H1 (cell line): ENCODE measurements around the gene GRID1.

Experiments
- BACH1 ChIP-seq: IDR thresholded peaks from 2 replicates; pipeline ENCODE4 v1.6.1; 2012; ENCODE audit warnings: low read length, improper control_type of control experiment
- BRCA1 ChIP-seq: IDR thresholded peaks from 2 replicates; pipeline ENCODE4 v1.6.1; 2012; ENCODE audit warnings: low read depth, low read length, improper control_type of control experiment
- EP300 ChIP-seq, 2 experiments: IDR thresholded peaks; 1 replicate in 1 of 2; 2 replicates in 1 of 2; pipeline ENCODE4 v1.6.1; 2011 to 2012; ENCODE audit warnings: low read depth in 2 of 2, low read length in 2 of 2, mild to moderate bottlenecking in 2 of 2, borderline replicate concordance in 1 of 2, inconsistent platforms in 1 of 2, moderate library complexity in 1 of 2
- EZH2 ChIP-seq: fragments of 200-600 bp; sonication (generic); IDR thresholded peaks from 2 replicates; pipeline ENCODE4 v1.7.1; 2012; ENCODE audit warnings: low read depth, mild to moderate bottlenecking, moderate library complexity, low read length, inconsistent platforms; ENCODE audit not compliant: severe bottlenecking
- KDM1A ChIP-seq: fragments of 200-600, 300-600 bp; sonication (generic); IDR thresholded peaks from 2 replicates; pipeline ENCODE4 v1.7.1; 2016; ENCODE audit warnings: mild to moderate bottlenecking, low read length, borderline replicate concordance
- POLR2A ChIP-seq, 2 experiments: IDR thresholded peaks; 1 replicate in 1 of 2; 2 replicates in 1 of 2; pipeline ENCODE4 v1.6.1; 2011; ENCODE audit warnings: low read depth in 2 of 2, low read length in 2 of 2, mild to moderate bottlenecking in 2 of 2; ENCODE audit errors: control extremely low read depth in 1 of 2
- POLR2AphosphoS5 ChIP-seq: IDR thresholded peaks from 2 replicates; pipeline ENCODE4 v1.6.1; 2011; ENCODE audit warnings: low read depth, low read length
- POU5F1 ChIP-seq: IDR thresholded peaks from 2 replicates; pipeline ENCODE4 v1.6.1; 2011; ENCODE audit warnings: low read depth, mild to moderate bottlenecking, low read length, moderate library complexity
- RBBP5 ChIP-seq: IDR thresholded peaks from 2 replicates; pipeline ENCODE4 v1.7.1; 2012; ENCODE audit warnings: low read depth, mild to moderate bottlenecking, inconsistent platforms, low read length, moderate library complexity, borderline replicate concordance
- SIN3A ChIP-seq, 2 experiments: IDR thresholded peaks in 1 of 2; conservative IDR thresholded peaks in 1 of 2; 2 replicates each; pipeline ENCODE4 v1.6.1; 2011 to 2012; ENCODE audit warnings: low read length in 2 of 2, improper control_type of control experiment in 1 of 2, low read depth in 1 of 2, mild to moderate bottlenecking in 1 of 2
- SP1 ChIP-seq: IDR thresholded peaks from 2 replicates; pipeline ENCODE4 v1.6.1; 2011; ENCODE audit warnings: low read depth, low read length
- SUZ12 ChIP-seq: fragments of 200-600 bp; sonication (generic); IDR thresholded peaks from 2 replicates; pipeline ENCODE4 v1.6.1; 2012; ENCODE audit warnings: mild to moderate bottlenecking, inconsistent platforms, low read length, moderate library complexity, mixed read lengths
- TF ChIP-seq, protein P1 (sequence below), 3 experiments: IDR thresholded peaks; 1 replicate in 2 of 3; 2 replicates in 1 of 3; pipeline versions ENCODE4 v1.5.1 to v1.6.1; 2011; ENCODE audit warnings: low read length in 3 of 3, mild to moderate bottlenecking in 3 of 3, inconsistent platforms in 2 of 3, low read depth in 1 of 3, moderate library complexity in 1 of 3; ENCODE audit not compliant: insufficient read depth in 1 of 3; ENCODE audit errors: control extremely low read depth in 1 of 3
- TF ChIP-seq, protein P2 (sequence below): IDR thresholded peaks from 2 replicates; pipeline ENCODE4 v1.6.1; 2011; ENCODE audit warnings: low read depth, mild to moderate bottlenecking, low read length; ENCODE audit not compliant: insufficient read depth

DNA sequence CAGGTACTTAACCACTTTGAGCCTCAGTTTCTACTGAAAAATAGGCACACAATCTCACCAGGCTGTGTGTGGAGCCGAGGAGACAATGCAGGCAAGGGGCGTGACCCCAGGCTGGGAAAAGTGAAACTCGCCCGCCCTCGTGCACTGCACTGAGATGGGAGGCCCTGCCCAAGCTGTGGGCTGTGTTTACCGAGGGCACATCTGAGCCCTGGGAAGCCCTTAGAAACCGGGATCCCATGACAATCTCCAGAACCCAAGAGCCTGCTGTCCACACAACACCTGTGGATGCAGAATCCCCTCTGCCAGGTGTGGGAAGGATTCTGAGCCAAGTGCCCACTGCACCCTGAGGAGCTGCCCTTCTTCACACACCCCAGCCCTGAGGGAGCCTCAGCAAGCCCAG is 198.3 kb downstream of the GRID1 start:
- TF ChIP-seq, protein P1, sequence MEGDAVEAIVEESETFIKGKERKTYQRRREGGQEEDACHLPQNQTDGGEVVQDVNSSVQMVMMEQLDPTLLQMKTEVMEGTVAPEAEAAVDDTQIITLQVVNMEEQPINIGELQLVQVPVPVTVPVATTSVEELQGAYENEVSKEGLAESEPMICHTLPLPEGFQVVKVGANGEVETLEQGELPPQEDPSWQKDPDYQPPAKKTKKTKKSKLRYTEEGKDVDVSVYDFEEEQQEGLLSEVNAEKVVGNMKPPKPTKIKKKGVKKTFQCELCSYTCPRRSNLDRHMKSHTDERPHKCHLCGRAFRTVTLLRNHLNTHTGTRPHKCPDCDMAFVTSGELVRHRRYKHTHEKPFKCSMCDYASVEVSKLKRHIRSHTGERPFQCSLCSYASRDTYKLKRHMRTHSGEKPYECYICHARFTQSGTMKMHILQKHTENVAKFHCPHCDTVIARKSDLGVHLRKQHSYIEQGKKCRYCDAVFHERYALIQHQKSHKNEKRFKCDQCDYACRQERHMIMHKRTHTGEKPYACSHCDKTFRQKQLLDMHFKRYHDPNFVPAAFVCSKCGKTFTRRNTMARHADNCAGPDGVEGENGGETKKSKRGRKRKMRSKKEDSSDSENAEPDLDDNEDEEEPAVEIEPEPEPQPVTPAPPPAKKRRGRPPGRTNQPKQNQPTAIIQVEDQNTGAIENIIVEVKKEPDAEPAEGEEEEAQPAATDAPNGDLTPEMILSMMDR (IDR thresholded peaks at IDR 0.05; ENCODE audit: control extremely low read depth in 1 of 3, insufficient read depth in 1 of 3, low read depth in 1 of 3, low read length in 3 of 3), result no peak
- TF ChIP-seq EZH2 (no peak), POLR2AphosphoS5 (no peak), POLR2A (IDR thresholded peaks at IDR 0.05; ENCODE audit: control extremely low read depth in 1 of 2, low read depth in 2 of 2, low read length in 2 of 2) (no peak), SUZ12 (no peak), RBBP5 (no peak), EP300 (IDR thresholded peaks at IDR 0.05; ENCODE audit: borderline replicate concordance in 1 of 2, low read depth in 2 of 2, low read length in 2 of 2) (no peak), SP1 (no peak), POU5F1 (no peak), KDM1A (no peak), BACH1 (no peak), SIN3A (conservative IDR thresholded peaks at IDR 0.05 in 1 of 2, IDR thresholded peaks at IDR 0.05 in 1 of 2; ENCODE audit: low read depth in 1 of 2, low read length in 2 of 2) (no peak), BRCA1 (no peak)
- TF ChIP-seq, protein P2, sequence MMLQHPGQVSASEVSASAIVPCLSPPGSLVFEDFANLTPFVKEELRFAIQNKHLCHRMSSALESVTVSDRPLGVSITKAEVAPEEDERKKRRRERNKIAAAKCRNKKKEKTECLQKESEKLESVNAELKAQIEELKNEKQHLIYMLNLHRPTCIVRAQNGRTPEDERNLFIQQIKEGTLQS, result no peak
